ENCODE results near the gene DIP2B. TPM values are rescaled to one million over a fixed set of nuclear protein-coding genes. Genes with fewer than 3 reads are reported as not detected.
"Not testable (repeated sequence)": the region's sequence is repeated elsewhere in the genome, so short reads cannot be mapped to it uniquely, and the experiment has no call there.

DIP2B gene
- total RNA-seq, 3 donors from 2014 or later (not counting 1 experiment from before 2014, with no cell fraction given): 17.2 to 23.2 (median 22.2) TPM

DNA sequence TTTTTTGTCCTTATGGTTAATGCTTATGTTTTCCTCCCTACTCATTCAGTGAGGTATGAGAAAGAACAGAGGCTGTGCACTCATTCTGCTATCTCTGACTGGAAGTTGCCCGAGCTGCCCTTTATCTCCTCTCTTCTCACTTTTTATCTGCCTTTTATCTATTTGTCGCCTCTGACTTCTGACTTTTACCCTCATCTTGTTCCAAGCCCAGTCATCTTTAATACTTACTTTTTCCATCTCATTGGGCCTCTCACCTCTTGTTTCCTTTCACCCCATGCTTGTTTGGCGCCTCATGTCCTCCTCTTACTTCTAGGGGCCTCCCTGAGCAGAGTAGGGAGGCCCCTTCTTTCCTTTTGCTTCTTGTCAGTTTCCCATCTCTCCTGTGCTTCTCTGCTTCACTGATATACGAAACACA is 50.7 kb downstream of the DIP2B start:
- Histone ChIP-seq H3K4me3 (ENCODE audit: low read length) (no peak overlapping the region), H3K36me3 (ENCODE audit: control insufficient read depth, insufficient read depth, low read length) (peaks cover 2% of the 10 kb centered on the region), H3K27ac (ENCODE audit: low read length) (no peak overlapping the region), H3K9me3 (ENCODE audit: control insufficient read depth, insufficient read depth, low read length) (no peaks in the 10 kb centered on the region), H3K4me1 (ENCODE audit: control insufficient read depth, insufficient read depth, low read length) (no peaks in the 10 kb centered on the region), H3K27me3 (ENCODE audit: control insufficient read depth, insufficient read depth, low read length) (no peaks in the 10 kb centered on the region)
- Mint-ChIP-seq H3K4me3 (no peak overlapping the region), H3K36me3 (no peaks in the 10 kb centered on the region), H3K9me3 (no peaks in the 10 kb centered on the region), H3K4me1 (peaks cover 23 to 31% of the 10 kb centered on the region in 2 donors), H3K27me3 (ENCODE audit: low read depth in 2 of 2) (no peaks in the 10 kb centered on the region), H3K27ac (peak overlapping the region in 1 of 2 donors; percentile 6)
- WGBS (ENCODE audit: insufficient coverage): 72% methylated on average over 4 of the region's 4 CpGs
- DNase-seq: no peak
- ATAC-seq: no peak
- TF ChIP-seq, protein P1, sequence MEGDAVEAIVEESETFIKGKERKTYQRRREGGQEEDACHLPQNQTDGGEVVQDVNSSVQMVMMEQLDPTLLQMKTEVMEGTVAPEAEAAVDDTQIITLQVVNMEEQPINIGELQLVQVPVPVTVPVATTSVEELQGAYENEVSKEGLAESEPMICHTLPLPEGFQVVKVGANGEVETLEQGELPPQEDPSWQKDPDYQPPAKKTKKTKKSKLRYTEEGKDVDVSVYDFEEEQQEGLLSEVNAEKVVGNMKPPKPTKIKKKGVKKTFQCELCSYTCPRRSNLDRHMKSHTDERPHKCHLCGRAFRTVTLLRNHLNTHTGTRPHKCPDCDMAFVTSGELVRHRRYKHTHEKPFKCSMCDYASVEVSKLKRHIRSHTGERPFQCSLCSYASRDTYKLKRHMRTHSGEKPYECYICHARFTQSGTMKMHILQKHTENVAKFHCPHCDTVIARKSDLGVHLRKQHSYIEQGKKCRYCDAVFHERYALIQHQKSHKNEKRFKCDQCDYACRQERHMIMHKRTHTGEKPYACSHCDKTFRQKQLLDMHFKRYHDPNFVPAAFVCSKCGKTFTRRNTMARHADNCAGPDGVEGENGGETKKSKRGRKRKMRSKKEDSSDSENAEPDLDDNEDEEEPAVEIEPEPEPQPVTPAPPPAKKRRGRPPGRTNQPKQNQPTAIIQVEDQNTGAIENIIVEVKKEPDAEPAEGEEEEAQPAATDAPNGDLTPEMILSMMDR (IDR thresholded peaks at IDR 0.05): no peak
- intact Hi-C loops (cut with micrococcal nuclease): no loop called here

DNA sequence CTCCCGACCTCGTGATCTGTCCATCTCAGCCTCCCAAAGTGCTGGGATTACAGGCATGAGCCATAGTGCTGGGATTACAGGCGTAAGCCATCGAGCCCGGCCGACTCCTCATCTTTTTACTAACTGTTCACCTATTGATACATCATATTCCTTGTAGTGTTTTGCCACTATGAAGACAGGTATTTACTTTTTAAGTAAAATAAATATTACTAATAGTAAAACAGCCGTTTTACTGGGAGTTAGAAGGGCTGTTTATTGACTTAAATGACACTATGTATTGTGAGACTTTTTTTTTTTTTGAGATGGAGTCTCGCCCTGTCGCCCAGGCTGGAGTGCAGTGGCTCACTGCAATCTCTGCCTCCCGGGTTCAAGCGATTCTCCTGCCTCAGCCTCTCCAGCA is 51.5 kb downstream of the DIP2B start:
- intact Hi-C loops (cut with micrococcal nuclease): no loop called here
- H3K4me1 ChIP-seq (ENCODE audit: control insufficient read depth, insufficient read depth, low read length): no peaks in the 10 kb centered on the region
- Mint-ChIP-seq H3K27ac (no peak overlapping the region), H3K4me3 (no peak overlapping the region), H3K4me1 (peaks cover 23 to 31% of the 10 kb centered on the region in 2 donors), H3K9me3 (no peaks in the 10 kb centered on the region), H3K36me3 (no peaks in the 10 kb centered on the region), H3K27me3 (ENCODE audit: low read depth in 2 of 2) (no peaks in the 10 kb centered on the region)
- whole genome bisulfite sequencing (ENCODE audit: insufficient coverage): 97% methylated on average over 10 of the region's 11 CpGs
- H3K4me3 ChIP-seq (ENCODE audit: low read length): no peak overlapping the region
- TF ChIP-seq, protein P1 (IDR thresholded peaks at IDR 0.05): no peak
- ATAC-seq (no peak), DNase-seq (no peak)
- H3K36me3 ChIP-seq (ENCODE audit: control insufficient read depth, insufficient read depth, low read length): peaks cover 2% of the 10 kb centered on the region
- no peak overlapping the region for H3K27ac ChIP-seq (ENCODE audit: low read length)
- no peaks in the 10 kb centered on the region for H3K27me3 ChIP-seq (ENCODE audit: control insufficient read depth, insufficient read depth, low read length)
- H3K9me3 ChIP-seq (ENCODE audit: control insufficient read depth, insufficient read depth, low read length): no peaks in the 10 kb centered on the region

DNA sequence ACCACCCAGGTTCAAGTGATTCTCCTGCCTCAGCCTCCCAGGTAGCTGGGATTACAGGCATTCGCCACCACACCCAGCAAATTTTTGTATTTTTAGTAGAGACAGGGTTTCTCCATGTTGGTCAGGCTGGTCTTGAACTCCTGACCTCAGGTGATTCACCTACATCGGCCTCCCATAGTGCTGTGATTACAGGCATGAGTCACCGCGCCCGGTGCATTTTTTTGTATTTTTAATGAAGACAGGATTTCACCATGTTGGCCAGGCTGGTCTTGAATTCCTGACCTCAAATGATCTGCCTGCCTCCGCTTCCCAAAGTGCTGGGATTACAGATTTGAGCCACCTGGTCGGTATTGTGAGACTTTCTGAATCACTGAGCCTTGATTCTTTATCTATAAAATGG is 52.0 kb downstream of the DIP2B start:
- over 99% methylated on average over 6 of the region's 7 CpGs for WGBS (ENCODE audit: insufficient coverage)
- H3K4me1 ChIP-seq (ENCODE audit: control insufficient read depth, insufficient read depth, low read length); H3K27me3 ChIP-seq (ENCODE audit: control insufficient read depth, insufficient read depth, low read length); H3K27ac Mint-ChIP-seq; ATAC-seq; DNase-seq; H3K27me3 Mint-ChIP-seq (ENCODE audit: low read depth in 2 of 2); H3K4me3 Mint-ChIP-seq; H3K27ac ChIP-seq (ENCODE audit: low read length); intact Hi-C loops (cut with micrococcal nuclease); H3K36me3 Mint-ChIP-seq; H3K9me3 Mint-ChIP-seq; H3K4me3 ChIP-seq (ENCODE audit: low read length); H3K9me3 ChIP-seq (ENCODE audit: control insufficient read depth, insufficient read depth, low read length); H3K36me3 ChIP-seq (ENCODE audit: control insufficient read depth, insufficient read depth, low read length): not testable (repeated sequence)
- H3K4me1 Mint-ChIP-seq: peaks cover 24 to 26% of the 10 kb centered on the region in 2 donors

DNA sequence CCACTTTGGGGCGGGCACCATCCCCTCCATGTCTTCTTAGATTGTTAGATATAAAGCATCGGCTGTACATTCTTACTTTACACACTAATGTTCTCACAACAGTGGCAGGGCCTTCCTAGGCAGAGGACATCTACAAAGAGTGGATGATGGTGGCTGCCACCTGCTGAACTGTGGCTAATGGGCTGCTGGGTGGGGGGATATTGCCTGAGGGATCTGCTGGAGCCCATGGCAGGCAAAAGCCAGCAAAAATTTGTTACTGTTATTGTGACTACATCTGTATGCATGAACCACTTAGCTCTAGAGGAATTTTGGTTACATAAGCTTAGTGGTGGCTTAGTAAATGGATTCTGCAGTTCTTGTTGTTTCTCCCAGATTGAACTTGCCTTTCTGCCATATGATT is 52.6 kb downstream of the DIP2B start:
- no peaks in the 10 kb centered on the region for H3K27me3 ChIP-seq (ENCODE audit: control insufficient read depth, insufficient read depth, low read length)
- intact Hi-C loops (cut with micrococcal nuclease): no loop called here
- H3K36me3 Mint-ChIP-seq: no peaks in the 10 kb centered on the region
- H3K4me1 Mint-ChIP-seq: peaks cover 20 to 28% of the 10 kb centered on the region in 2 donors
- H3K27me3 Mint-ChIP-seq (ENCODE audit: low read depth in 2 of 2): no peaks in the 10 kb centered on the region
- ATAC-seq (no peak), DNase-seq (no peak)
- TF ChIP-seq, protein P1 (IDR thresholded peaks at IDR 0.05): no peak
- H3K36me3 ChIP-seq (ENCODE audit: control insufficient read depth, insufficient read depth, low read length): peaks cover 2% of the 10 kb centered on the region
- no peak overlapping the region for H3K4me3 Mint-ChIP-seq
- 100% methylated on average over 2 of the region's 2 CpGs for WGBS (ENCODE audit: insufficient coverage)
- H3K9me3 ChIP-seq (ENCODE audit: control insufficient read depth, insufficient read depth, low read length): no peaks in the 10 kb centered on the region
- no peak overlapping the region for H3K4me3 ChIP-seq (ENCODE audit: low read length)
- no peak overlapping the region for H3K27ac Mint-ChIP-seq
- no peaks in the 10 kb centered on the region for H3K4me1 ChIP-seq (ENCODE audit: control insufficient read depth, insufficient read depth, low read length)
- no peaks in the 10 kb centered on the region for H3K9me3 Mint-ChIP-seq
- no peak overlapping the region for H3K27ac ChIP-seq (ENCODE audit: low read length)

All from natural killer cell (primary cell).